Smooth muscle cell of the brain vasculature (primary cell): ENCODE measurements around the gene ATP5F1B.

Experiments
- DNase-seq: peaks from one replicate; pipeline ENCODE4 v3.0.0-alpha.2; 2012; ENCODE audit warnings: low read depth, low spot score

Gene ATP5F1B

DNA sequence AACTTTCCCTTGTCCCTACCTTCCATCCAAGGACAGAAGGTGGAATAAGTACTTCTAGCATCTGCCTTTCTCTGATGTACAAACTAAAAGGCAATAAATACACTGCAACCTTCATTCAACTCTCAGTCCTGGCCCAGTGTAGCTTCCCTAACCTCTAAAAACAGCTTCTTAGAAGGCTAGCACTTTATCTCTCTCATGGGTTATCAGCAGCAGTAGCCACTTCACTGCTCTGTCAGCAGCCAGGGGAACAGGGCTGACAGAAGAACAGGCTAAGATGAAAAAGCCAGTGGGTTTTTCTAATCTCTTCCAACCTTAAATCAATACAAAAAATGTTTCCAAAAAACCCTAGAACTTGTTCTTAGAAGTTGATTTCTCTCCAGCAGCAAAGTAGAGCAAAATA is 28.9 kb downstream of the ATP5F1B start:
- no peak for DNase-seq

DNA sequence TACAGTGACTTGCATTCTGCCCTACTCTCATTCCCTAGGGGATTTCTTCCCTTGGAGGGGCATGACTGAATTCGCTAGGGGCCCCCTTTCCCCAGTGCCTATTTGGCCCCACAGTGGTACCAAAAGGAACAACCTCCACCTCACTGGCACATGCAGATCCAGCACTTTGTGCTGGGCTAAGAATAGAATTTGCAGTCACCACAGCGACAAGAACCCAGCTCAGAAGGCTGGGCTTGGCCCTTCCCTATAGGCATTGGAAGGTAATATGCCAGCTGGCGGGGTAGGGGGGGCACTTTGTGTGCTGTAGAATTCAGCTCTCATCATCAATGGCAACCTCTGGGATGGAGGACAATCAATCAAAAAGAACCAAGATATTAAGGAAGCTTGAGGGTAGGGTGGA is 29.5 kb downstream of the ATP5F1B start:
- DNase-seq: no peak

DNA sequence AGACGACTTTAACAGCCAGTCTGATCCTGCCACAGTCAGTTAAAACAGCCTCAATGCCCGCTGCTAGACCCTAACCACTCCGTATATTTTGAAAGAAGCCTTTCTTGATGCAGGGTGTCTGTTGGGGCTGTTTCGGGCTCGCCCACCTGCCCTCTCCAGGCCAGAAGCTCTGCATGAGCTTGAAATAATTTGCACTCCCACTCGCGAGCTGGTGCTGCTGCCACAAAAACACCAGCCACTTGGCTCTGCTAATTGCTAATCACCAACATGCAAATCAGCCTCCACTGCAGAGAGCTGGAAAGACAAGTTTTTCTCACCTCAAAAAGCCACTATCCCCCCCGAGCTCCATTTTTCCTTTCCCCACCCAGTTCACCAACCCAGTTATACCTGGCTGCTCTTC is 31.2 kb downstream of the ATP5F1B start:
- no peak for DNase-seq

DNA sequence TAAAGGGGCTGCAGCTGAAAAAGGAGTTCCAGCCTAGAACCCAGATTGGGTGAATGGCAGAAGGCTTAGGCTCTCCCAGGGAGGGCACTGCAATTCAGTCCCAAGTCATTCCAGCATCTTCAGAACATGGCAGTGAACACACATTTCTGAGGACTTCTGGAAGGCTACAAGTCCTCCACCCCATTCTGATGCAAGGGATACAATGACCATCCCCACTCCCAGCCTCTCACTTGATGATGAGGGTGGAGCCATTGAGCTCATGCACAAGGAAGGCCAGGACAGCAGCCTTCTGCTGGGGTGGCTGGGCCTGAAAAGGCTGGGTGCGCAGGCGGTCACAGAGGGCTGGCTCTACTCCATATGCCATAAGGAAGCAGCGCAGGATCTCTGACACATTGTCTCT is 41.4 kb downstream of the ATP5F1B start:
- DNase-seq: no peak

DNA sequence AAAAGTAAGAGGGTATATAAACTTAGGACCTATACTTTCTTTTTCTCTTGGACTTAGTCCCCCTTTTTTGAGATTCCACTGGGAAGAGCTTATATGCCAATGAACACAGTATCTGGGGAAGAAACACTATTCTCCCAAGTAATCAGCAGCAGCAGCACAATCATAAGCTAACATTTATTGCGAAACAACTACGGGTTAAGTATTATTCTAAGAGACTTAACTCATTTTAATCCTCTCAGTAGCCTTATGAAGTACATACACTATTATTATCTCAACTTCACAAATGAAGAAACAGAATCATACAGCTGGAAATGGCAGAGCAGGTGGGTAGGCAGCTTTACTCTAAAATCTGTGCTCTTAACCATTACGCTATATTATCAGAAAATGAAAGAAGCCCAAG is 43.5 kb downstream of the ATP5F1B start:
- no peak for DNase-seq

DNA sequence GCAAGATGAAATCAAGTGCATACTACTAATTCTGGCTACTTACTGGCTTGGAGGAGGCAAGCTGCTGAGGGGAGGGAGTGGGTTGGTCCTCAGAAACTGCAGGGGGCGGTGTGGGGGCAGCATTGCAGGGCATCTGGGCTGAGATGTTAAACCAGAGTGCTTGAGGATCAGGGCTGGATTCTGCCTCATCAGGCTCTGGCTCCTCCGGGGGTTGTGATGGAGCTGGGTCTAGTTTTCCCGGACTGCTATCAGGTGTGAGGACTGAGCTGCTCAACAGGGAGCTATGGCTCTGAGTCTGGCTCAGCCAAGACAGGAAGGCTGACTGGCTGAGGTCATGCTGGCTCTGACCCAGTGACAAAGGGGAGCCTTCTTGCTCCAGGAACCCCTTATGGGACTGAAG is 44.3 kb downstream of the ATP5F1B start:
- DNase-seq: no peak

DNA sequence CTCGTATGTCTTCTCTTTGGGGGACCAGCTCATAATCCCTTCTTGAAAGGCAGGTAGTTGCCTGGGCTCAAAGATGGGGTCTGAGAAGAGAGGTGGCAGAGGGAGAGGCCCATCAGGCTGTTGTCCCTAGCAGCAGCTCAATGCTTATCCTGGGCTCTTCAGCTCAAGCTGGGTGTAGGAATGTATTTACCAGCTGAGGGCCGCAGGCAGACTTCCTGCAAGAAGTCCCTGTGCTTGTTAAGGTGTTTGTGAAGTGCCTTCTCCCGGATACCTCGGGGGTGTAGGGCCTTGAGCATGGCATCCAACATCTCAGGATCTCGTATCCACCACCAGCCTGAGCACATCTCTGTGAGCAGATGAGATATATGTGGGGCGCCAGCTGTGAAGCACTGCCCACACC is 45.0 kb downstream of the ATP5F1B start:
- DNase-seq: no peak

DNA sequence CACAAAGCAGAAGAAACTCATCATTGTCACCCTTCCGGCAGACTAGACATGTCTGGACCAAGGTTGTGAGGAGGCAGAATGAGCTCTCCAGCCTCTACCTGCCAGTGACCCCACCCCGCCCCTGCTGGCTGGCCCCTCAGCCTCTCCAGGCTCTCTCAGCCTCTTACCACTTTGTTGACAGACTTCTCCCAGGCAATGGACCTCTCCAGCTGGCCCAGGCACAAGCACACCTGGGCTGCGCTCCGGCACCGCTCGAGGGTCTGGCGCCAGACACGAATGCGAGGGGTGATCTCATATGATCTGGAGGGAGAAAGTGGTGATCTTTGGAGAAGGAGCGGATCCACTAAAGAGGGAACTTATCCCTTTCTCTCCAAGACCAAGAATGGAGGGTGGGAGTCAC is 46.0 kb downstream of the ATP5F1B start:
- no peak for DNase-seq

DNA sequence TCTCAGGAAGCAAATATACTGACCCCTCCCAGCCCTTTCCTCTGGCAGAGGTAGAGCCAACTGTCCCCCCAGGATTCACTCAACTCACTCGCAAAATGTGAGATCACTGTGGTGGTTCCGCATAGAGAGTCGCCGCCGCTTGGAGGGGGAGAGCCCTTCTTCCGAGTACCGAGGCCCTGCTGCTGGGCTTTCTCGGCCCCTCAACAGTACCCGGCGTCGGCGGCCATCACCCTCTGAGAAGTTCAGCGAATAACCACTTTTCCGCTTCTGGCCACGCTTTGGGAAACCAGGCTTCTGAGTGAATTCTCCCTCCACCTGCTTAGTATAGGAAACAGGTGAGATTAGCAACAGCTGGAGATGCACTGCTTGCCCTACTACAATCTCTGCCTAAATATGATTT is 46.7 kb downstream of the ATP5F1B start:
- no peak for DNase-seq

DNA sequence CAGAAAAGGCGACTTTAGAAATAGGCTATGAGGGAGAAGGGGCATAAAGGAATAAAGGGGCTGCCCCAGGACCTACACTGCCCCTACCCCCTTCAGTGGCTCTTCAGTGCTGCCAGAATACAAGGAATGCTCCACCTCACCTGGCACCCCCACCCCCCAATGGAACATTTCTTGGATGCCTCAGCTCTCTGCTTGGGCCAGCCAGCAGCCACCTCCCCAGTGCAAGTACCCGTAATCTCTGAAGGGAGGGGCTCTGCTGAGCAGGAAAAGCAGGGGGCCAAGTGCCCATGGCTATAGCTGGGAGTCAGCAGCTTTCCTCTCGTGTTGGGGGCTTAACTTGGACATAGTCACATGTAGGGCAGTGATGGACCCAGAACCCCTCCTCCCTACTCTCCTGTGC is 49.0 kb downstream of the ATP5F1B start:
- no peak for DNase-seq

DNA sequence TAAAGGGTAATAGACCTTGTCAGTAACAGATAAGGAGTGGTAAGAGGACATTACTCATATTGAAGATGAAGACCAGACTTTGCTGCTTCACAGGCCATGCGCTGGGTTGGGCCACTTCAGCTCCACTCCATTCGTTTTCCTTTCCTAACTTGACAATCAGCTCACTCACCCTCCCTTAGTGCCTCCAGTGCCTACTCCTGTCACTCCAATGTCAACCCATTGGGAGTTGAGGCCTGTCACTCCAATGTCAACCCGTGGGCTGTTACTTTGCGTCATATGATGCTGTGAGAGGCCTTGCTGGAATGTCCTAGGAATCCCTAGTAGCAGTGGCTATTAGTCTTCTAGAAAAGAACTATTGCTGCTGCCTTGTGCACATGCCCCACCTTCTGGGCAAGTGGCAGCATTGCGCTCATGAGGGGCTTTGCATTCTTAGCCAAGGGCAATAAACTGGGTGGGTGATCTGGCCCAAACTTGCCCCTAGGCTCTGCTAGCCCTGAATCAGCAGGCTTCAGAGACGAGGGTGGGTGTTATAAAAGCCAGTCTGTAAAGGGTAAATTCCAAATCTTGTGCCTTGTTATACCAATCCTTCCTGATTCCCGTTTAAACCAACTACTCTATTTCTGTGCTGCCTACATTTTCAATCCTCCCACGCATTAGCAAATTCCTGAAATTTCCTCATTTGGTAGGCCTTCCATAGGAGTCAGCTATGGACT is 51.7 kb downstream of the ATP5F1B start:
- peak; percentile 36 for DNase-seq

DNA sequence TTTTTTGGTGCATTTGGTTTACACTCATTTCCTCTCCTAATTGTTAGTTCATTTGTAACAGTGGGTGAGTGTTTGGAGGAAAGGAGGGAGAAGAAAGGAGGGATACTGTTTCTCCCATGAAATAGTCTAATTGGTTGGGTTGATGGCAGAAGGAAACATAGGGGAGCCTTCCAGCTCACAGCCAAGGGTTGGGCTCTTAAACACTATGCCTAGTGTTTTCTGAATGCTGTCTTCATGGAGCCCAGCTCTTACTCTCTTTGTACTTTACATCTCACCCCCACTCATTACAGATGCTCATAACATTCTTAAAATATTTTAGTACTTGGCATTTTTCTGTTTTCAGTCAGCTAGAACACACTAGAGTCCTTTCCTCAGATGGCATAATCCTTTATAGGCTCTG is 53.8 kb downstream of the ATP5F1B start:
- no peak for DNase-seq

DNA sequence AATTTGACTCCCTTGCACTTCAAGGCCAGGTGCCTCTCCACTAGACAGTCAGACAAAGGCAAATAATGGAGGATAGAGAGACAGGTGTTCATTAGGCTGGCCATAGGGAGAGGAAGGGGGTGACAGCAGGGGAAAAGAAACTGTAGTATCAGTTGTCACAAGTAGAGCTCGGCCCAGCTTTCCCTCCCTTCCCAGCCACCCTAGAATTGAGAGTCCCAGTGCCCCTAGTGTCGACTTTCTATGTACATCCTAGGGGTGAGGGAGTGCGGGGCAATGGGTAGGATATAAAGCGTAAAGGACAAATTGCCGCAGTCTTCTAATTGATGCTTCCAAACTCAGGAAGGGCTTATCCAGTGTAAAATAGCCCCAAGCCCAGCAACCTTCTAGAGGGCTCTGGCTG is 54.7 kb downstream of the ATP5F1B start:
- DNase-seq: no peak

DNA sequence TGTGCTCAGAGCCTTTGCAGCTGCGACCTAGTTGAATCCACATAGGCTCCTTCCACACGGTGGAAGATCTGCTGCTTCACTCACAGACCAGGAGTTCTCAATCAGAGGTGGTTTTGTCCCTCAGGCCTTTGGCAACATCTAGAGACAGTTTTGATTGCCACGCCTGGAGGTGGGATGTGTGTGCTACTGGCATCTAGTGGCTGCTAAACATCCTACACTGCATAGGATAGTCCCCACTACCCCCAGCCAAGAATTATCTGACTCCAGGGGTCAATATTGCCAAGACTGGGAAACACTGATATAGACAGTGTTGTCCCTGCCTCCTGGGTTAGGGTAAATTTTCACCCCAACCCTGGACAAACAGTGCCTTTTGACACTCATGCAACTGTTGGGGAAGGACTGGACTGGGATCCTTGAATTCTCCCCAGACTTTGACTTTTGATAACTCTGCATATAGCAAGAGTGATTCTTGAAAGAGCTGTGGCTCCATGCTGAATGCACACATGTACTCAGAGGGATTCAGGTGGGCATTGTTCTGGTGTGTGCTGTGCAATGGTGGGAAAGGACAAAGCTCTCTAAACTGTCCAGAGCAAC is 55.5 kb downstream of the ATP5F1B start:
- no peak for DNase-seq

DNA sequence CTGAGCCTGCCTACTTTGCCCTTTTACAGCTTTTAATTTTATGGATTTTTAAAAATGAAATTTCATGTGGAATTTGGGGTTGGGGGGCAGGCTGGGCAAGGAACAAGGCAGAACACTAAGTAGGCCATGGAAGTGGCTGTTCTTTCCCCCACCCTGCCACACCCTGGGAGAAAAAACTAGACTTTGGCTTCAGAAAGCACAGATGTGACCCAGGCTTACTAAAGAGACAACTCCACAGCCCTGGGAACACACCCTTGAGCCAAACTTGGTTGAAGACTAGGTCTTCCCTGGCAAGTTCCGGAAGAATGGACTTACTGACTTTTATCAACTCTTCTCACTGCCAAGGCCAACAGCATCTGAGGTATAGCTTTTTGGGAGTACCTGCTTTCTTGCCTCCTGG is 56.0 kb downstream of the ATP5F1B start:
- no peak for DNase-seq
